GM13977 (cell line): ENCODE measurements around the gene FIBP.
A peak's percentile ranks its signal among the peaks of the same experiment; 100 is the strongest.

Experiments
- DNase-seq: peaks from one replicate; pipeline ENCODE4 v3.0.0; 2012; ENCODE audit warnings: low spot score
- CTCF ChIP-seq: IDR thresholded peaks from 2 replicates; pipeline ENCODE4 v1.5.1; 2012; ENCODE audit warnings: mild to moderate bottlenecking, control low read depth; ENCODE audit not compliant: insufficient read depth; ENCODE audit errors: extremely low read depth, missing control alignments
- in situ Hi-C: fragments of 300-500 bp; cut with MboI; formaldehyde crosslinking; loops from one replicate; pipeline ENCODE4 v1.12.0; 2022; ENCODE audit warnings: low sequenced_read_pairs, low pct_unique_long_range_greater_than_20kb, mixed read lengths, inconsistent platforms; ENCODE audit not compliant: unreplicated experiment

FIBP gene

GRCh38 chr11:65891219-65892136 is 3.2 kb upstream of the FIBP start:
- DNase-seq, result peak; percentile 58
- in situ Hi-C loops, result no loop called here
- TF ChIP-seq CTCF, result peak; percentile 72

- peak; percentile 98 for DNase-seq
- in situ Hi-C loops, result no loop called here
- no peak for TF ChIP-seq CTCF
Observed at GRCh38 chr11:65890324-65891218, 2.3 kb upstream of the FIBP start, which contains the start of gene CCDC85B. Gene CCDC85B, plus strand, starts transcription at chr11:65890673. Its CDS starts 111 bp downstream, at chr11:65890784.

- in situ Hi-C loops, result no loop called here
- TF ChIP-seq CTCF, result no peak
- no peak for DNase-seq
Observed at GRCh38 chr11:65887723-65888162, 528 bp downstream of the FIBP start.

- no peak for TF ChIP-seq CTCF
- no peak for DNase-seq
- in situ Hi-C loops, result no loop called here
Observed at GRCh38 chr11:65886826-65887722, 1.2 kb downstream of the FIBP start.

GRCh38 chr11:65885808-65886536 is 2.3 kb downstream of the FIBP start:
- TF ChIP-seq CTCF, result no peak
- DNase-seq, result no peak
- in situ Hi-C loops, result no loop called here
